HCT116 (cell line): ENCODE data around the gene CYB5B. TPM values are rescaled to one million over a fixed set of nuclear protein-coding genes. Genes with fewer than 3 reads are reported as not detected.

ENCODE experiments used
- ATAC-seq: fragments of 200-7000 bp; cut with Tn5 transposase; 2 replicates; pipeline ENCODE4 v1.9.1; 2020; ENCODE audit warnings: mild to moderate bottlenecking, moderate library complexity
- BruUV-seq: library from RNA; stranded (reverse); fragments of 400-500 nt; replicated peaks from 2 replicates; lab custom pipeline; 2021; lab: Mats Ljungman, UMichigan
- CTCF ChIA-PET: fragments of 300-600 bp; sonication (Branson Sonifier 250); formaldehyde crosslinking; loops from one replicate; lab custom pipeline; 2021; ENCODE audit warnings: antibody characterized with exemption; lab: Charles Lee
- POLR2A ChIA-PET: fragments of 300-600, 350-600 bp; sonication (Branson Sonifier 250); formaldehyde crosslinking; loops from one replicate; lab custom pipeline; 2021; ENCODE audit warnings: antibody characterized with exemption; lab: Charles Lee
- RAD21 ChIA-PET, 2 experiments: fragments of 300-600 bp; sonication (Branson Sonifier 250); formaldehyde crosslinking; loops; one replicate each; lab custom pipeline; 2023; ENCODE audit warnings: low total read pairs in 2 of 2; ENCODE audit not compliant: uncharacterized antibody in 2 of 2, unreplicated experiment in 2 of 2, low non-redundant PET in 1 of 2; lab: Charles Lee
- DNase-seq: peaks from one replicate; pipeline ENCODE4 v3.0.0-alpha.2; 2010; ENCODE audit warnings: low read depth, low spot score
- H2AFZ ChIP-seq: fragments of 200-600 bp; shearing (Covaris generic), sonication (generic); 2 replicates; pipeline ENCODE4 v1.6.1; 2017; ENCODE audit warnings: low read depth, mixed run types, mixed read lengths, antibody characterized with exemption, low read length; ENCODE audit not compliant: poor library complexity, severe bottlenecking
- H3K27ac ChIP-seq: 2 replicates; pipeline ENCODE4 v1.5.1; 2012; ENCODE audit warnings: low read depth, low read length
- H3K27me3 ChIP-seq: fragments of 200-600 bp; sonication (generic); 2 replicates; pipeline ENCODE4 v1.6.1; 2016; ENCODE audit warnings: mixed run types, low read length, mixed read lengths; ENCODE audit not compliant: insufficient read depth
- H3K36me3 ChIP-seq, 2 experiments: fragments of 200-500 bp in 1 of 2; fragments of 200-600 bp in 1 of 2; sonication (Bioruptor generic) in 1 of 2; sonication (generic) in 1 of 2; 2 replicates each; pipeline versions ENCODE4 v1.5.1 to v1.6.1; 2014 to 2016; ENCODE audit warnings: low read length in 2 of 2, inconsistent platforms in 1 of 2, mixed read lengths in 1 of 2, mixed run types in 1 of 2; ENCODE audit not compliant: insufficient read depth in 2 of 2, control insufficient read depth in 1 of 2
- H3K4me1 ChIP-seq, 2 experiments: fragments of 200-600 bp in 1 of 2; sonication (generic) in 1 of 2; 2 replicates each; pipeline versions ENCODE4 v1.5.1 to v1.6.1; 2012 to 2017; ENCODE audit warnings: low read length in 2 of 2, inconsistent platforms in 1 of 2, mild to moderate bottlenecking in 1 of 2, mixed read lengths in 1 of 2, mixed run types in 1 of 2, moderate library complexity in 1 of 2; ENCODE audit not compliant: insufficient read depth in 2 of 2, control insufficient read depth in 1 of 2
- H3K4me2 ChIP-seq: fragments of 200-600 bp; sonication (generic); 2 replicates; pipeline ENCODE4 v1.6.1; 2017; ENCODE audit warnings: mixed run types, low read length, mixed read lengths
- H3K4me3 ChIP-seq, 2 experiments: fragments of 200-600 bp in 1 of 2; sonication (generic) in 1 of 2; replicated peaks in 1 of 2; 2 replicates each; pipeline ENCODE4 v1.5.1; 2011 to 2016; ENCODE audit warnings: low read length in 2 of 2, control low read depth in 1 of 2, low read depth in 1 of 2, mild to moderate bottlenecking in 1 of 2, mixed read lengths in 1 of 2, mixed run types in 1 of 2
- H3K79me2 ChIP-seq: fragments of 200-600 bp; sonication (generic); 2 replicates; pipeline ENCODE4 v1.6.1; 2017; ENCODE audit warnings: mild to moderate bottlenecking, mixed run types, low read length, moderate library complexity, mixed read lengths; ENCODE audit not compliant: insufficient read depth
- H3K9ac ChIP-seq: fragments of 200-600 bp; sonication (generic); 2 replicates; pipeline ENCODE4 v1.6.1; 2016; ENCODE audit warnings: low read length, mixed read lengths
- H3K9me2 ChIP-seq: fragments of 200-600 bp; sonication (generic), shearing (Covaris generic); 2 replicates; pipeline ENCODE4 v1.6.1; 2017; ENCODE audit warnings: mixed run types, mild to moderate bottlenecking, moderate library complexity; ENCODE audit not compliant: insufficient read depth
- H3K9me3 ChIP-seq, 2 experiments: fragments of 200-500 bp in 1 of 2; fragments of 200-600 bp in 1 of 2; sonication (Bioruptor generic) in 1 of 2; sonication (generic) in 1 of 2; 2 replicates each; pipeline ENCODE4 v1.6.1; 2014 to 2017; ENCODE audit warnings: low read length in 2 of 2, mixed read lengths in 2 of 2, inconsistent platforms in 1 of 2, low read depth in 1 of 2, mild to moderate bottlenecking in 1 of 2, mixed run types in 1 of 2, moderate library complexity in 1 of 2; ENCODE audit not compliant: control insufficient read depth in 1 of 2, insufficient read depth in 1 of 2
- H4K20me1 ChIP-seq: fragments of 200-600 bp; sonication (generic), shearing (Covaris generic); 2 replicates; pipeline ENCODE4 v1.6.1; 2017; ENCODE audit warnings: mixed run types, mild to moderate bottlenecking, moderate library complexity; ENCODE audit not compliant: insufficient read depth
- ATF3 ChIP-seq: IDR thresholded peaks from 2 replicates; pipeline ENCODE4 v1.6.1; 2012
- CEBPB ChIP-seq: IDR thresholded peaks from 2 replicates; pipeline ENCODE4 v1.6.1; 2012; ENCODE audit warnings: low read depth
- EZH2 ChIP-seq: fragments of 200-600 bp; sonication (generic); IDR thresholded peaks from 2 replicates; pipeline ENCODE4 v1.6.1; 2017; ENCODE audit warnings: antibody characterized with exemption, mixed run types
- SP1 ChIP-seq: IDR thresholded peaks from 2 replicates; pipeline ENCODE4 v1.6.1; 2012; ENCODE audit warnings: low read depth
- SRF ChIP-seq: IDR thresholded peaks from 2 replicates; pipeline ENCODE4 v1.6.1; 2012; ENCODE audit warnings: low read depth
- intact Hi-C: fragments of 100-400 bp; cut with micrococcal nuclease; formaldehyde crosslinking; loops from 2 replicates; pipeline ENCODE4 v1.10.0; 2022
- total RNA-seq: library from RNA; stranded (reverse); gene quantifications from one replicate; pipeline ENCODE4 v1.2.1, GENCODE V29; 2021; ENCODE audit not compliant: unreplicated experiment
- TF ChIP-seq, protein P1 (sequence below): IDR thresholded peaks from 2 replicates; pipeline ENCODE4 v1.6.1; 2012; ENCODE audit warnings: low read depth

Gene CYB5B
- total RNA-seq, 1 experiment from 2014 or later: 689 TPM

- Histone ChIP-seq H3K36me3 (peaks cover 35 to 38% of the 10 kb centered on the region in 2 experiments), H3K27ac (peak overlapping the region; percentile 83), H4K20me1 (no peaks in the 10 kb centered on the region), H3K4me2 (peak overlapping the region; percentile 86), H3K4me1 (peaks cover 20 to 32% of the 10 kb centered on the region in 2 experiments), H3K27me3 (no peaks in the 10 kb centered on the region), H3K9me3 (no peaks in the 10 kb centered on the region), H3K4me3 (peak overlapping the region; percentile 64 to 78), H3K9me2 (no peaks in the 10 kb centered on the region), H2AFZ (no peak overlapping the region), H3K79me2 (peaks cover 66% of the 10 kb centered on the region), H3K9ac (peak overlapping the region; percentile 89)
- BruUV-seq: TSS peak; percentile 61
- RAD21 ChIA-PET: no interaction called here
- ATAC-seq (no peak), DNase-seq (no peak)
- TF ChIP-seq SP1: no peak
- no peak for TF ChIP-seq ATF3
- POLR2A ChIA-PET: interaction anchor here (1.3 to 3.8 kb wide), 2 partner anchors 20 to 85 kb away, joined by 3 to 12 read pairs; no protein-coding TSS in a partner anchor
- intact Hi-C loops: no loop called here
- CTCF ChIA-PET: no interaction called here
Observed at GRCh38 chr16:69384974-69385373, 39.4 kb upstream of the CYB5B start.

- CTCF ChIA-PET: interaction anchor here (1.3 to 2.3 kb wide), 2 partner anchors 9 to 12 kb away, joined by 4 to 14 read pairs; no protein-coding TSS in a partner anchor
- intact Hi-C loops: no loop called here
Observed at GRCh38 chr16:69386596-69386995, 37.8 kb upstream of the CYB5B start.

More at GRCh38 chr16:69386596-69386995, 37.8 kb upstream of the CYB5B start:
- no peak for ATAC-seq
- no peaks in the 10 kb centered on the region for H4K20me1 ChIP-seq
- H3K36me3 ChIP-seq: peaks cover 28% of the 10 kb centered on the region in 2 experiments
- H3K79me2 ChIP-seq: peaks cover 50% of the 10 kb centered on the region
- peak overlapping the region; percentile 83 for H3K27ac ChIP-seq
- peak overlapping the region; percentile 89 for H3K9ac ChIP-seq
- no peaks in the 10 kb centered on the region for H3K9me2 ChIP-seq
- TF ChIP-seq, protein P1, sequence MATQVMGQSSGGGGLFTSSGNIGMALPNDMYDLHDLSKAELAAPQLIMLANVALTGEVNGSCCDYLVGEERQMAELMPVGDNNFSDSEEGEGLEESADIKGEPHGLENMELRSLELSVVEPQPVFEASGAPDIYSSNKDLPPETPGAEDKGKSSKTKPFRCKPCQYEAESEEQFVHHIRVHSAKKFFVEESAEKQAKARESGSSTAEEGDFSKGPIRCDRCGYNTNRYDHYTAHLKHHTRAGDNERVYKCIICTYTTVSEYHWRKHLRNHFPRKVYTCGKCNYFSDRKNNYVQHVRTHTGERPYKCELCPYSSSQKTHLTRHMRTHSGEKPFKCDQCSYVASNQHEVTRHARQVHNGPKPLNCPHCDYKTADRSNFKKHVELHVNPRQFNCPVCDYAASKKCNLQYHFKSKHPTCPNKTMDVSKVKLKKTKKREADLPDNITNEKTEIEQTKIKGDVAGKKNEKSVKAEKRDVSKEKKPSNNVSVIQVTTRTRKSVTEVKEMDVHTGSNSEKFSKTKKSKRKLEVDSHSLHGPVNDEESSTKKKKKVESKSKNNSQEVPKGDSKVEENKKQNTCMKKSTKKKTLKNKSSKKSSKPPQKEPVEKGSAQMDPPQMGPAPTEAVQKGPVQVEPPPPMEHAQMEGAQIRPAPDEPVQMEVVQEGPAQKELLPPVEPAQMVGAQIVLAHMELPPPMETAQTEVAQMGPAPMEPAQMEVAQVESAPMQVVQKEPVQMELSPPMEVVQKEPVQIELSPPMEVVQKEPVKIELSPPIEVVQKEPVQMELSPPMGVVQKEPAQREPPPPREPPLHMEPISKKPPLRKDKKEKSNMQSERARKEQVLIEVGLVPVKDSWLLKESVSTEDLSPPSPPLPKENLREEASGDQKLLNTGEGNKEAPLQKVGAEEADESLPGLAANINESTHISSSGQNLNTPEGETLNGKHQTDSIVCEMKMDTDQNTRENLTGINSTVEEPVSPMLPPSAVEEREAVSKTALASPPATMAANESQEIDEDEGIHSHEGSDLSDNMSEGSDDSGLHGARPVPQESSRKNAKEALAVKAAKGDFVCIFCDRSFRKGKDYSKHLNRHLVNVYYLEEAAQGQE: no peak
- TF ChIP-seq SRF (no peak), CEBPB (no peak), EZH2 (no peak), ATF3 (no peak)
- peak overlapping the region; percentile 86 for H3K4me2 ChIP-seq
- no peak overlapping the region for H2AFZ ChIP-seq
- no peaks in the 10 kb centered on the region for H3K27me3 ChIP-seq
- H3K4me1 ChIP-seq: peaks cover 28 to 43% of the 10 kb centered on the region in 2 experiments
- H3K4me3 ChIP-seq: peak overlapping the region; percentile 64 to 78
- POLR2A ChIA-PET: interaction anchor here (0.6 to 3.8 kb wide), 3 partner anchors 9 to 259 kb away, joined by 3 to 12 read pairs (median 4); no protein-coding TSS in a partner anchor
- no peak for DNase-seq
- H3K9me3 ChIP-seq: no peaks in the 10 kb centered on the region
- no TSS peak for BruUV-seq
- RAD21 ChIA-PET: no interaction called here
